Measurements from ENCODE around the gene CCL8.

CCL8 gene

GRCh38 chr17:34287875-34288274 is 31.4 kb upstream of the CCL8 start:
- Mint-ChIP-seq H3K27me3 (ENCODE audit: low read depth) (peaks cover 15% of the 10 kb centered on the region), H3K4me3 (no peak overlapping the region), H3K36me3 (ENCODE audit: low read depth) (no peaks in the 10 kb centered on the region), H3K9me3 (no peaks in the 10 kb centered on the region), H3K27ac (no peak overlapping the region), H3K4me1 (peaks cover 6% of the 10 kb centered on the region)
- no peak for TF ChIP-seq CTCF (IDR thresholded peaks at IDR 0.05; ENCODE audit: unreplicated experiment in 3 of 3)

DNA sequence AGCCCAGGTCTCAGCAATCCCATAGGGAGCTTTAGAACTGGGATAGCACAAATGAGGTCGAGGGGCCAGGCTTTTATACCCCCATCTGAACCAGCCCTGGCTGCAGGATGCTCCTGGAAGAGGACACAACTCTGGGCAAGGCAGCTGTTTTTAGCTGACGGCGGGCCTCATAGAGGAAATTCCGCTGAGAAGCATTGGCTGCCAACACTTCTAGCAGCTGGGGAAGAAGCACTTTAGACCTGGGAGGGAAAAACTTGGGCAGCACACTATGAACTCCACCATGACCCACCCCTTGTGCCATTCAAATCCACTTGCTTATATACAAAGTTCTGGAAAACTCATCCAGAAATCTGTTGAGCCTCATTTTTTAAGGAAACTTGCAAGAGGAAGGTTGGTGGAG is 28.6 kb upstream of the CCL8 start:
- no peaks in the 10 kb centered on the region for H3K9me3 Mint-ChIP-seq
- TF ChIP-seq CTCF (IDR thresholded peaks at IDR 0.05; ENCODE audit: unreplicated experiment in 3 of 3), result no peak
- no peaks in the 10 kb centered on the region for H3K36me3 Mint-ChIP-seq (ENCODE audit: low read depth)
- peaks cover 15% of the 10 kb centered on the region for H3K27me3 Mint-ChIP-seq (ENCODE audit: low read depth)
- H3K4me3 Mint-ChIP-seq, result no peak overlapping the region
- H3K27ac Mint-ChIP-seq, result no peak overlapping the region
- H3K4me1 Mint-ChIP-seq, result peaks cover under 1% of the 10 kb centered on the region

DNA sequence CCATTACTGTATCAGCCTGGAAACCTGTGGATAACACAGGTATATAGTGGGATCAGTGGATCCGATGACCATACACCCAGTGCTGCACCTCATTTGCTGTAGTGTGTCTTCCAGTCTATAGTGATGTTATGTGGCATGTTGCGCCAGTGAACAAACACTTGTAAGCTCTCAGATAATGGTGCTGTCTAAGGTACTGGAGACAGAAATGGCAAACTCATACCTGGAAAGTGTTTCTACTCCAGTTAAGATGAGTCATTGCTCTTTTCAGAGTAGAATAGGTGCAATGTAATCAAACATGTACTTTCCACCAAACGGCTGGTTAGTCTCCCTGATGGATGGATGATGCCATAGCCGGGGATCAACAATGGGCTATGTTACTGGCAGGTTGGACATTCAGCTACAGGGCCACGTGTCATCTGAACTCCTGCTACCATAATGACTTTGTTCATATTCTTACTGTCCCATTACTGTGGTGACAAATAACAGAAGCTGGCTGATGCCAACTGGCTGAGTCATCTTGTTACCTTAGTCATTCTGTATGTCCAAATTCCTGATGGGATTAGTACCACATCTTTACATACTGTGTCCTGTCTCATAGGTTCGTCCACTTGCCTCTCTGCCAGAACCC is 27.4 kb upstream of the CCL8 start:
- Mint-ChIP-seq H3K27ac (no peak overlapping the region), H3K4me3 (no peak overlapping the region), H3K9me3 (no peaks in the 10 kb centered on the region), H3K27me3 (ENCODE audit: low read depth) (peaks cover 15% of the 10 kb centered on the region), H3K36me3 (ENCODE audit: low read depth) (no peaks in the 10 kb centered on the region), H3K4me1 (no peaks in the 10 kb centered on the region)
- no peak for TF ChIP-seq CTCF (IDR thresholded peaks at IDR 0.05; ENCODE audit: unreplicated experiment in 3 of 3)

DNA sequence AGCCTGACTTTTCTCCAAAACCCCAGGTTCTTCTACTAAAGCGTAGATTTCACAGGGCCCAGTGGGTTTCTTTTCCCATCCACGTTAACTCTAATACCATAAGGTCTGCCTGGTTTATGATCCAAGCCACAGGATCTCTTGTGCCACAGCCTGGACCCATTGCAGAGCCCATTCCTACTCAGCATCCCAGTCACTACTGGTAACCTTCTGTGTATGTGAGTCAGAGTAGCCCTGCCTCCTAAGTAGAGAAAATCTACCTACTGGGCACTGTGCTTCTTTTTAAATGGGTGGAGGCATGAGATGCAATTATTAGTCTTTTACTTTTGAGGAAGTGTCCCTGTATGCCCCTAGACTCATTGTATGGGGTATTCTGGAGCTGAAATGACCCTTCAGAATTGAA is 20.2 kb upstream of the CCL8 start:
- no peak for TF ChIP-seq CTCF (IDR thresholded peaks at IDR 0.05; ENCODE audit: unreplicated experiment in 3 of 3)
- peak overlapping the region in 2 of 3 experiments; percentile 40 to 59 for H3K4me3 Mint-ChIP-seq
- H3K9me3 Mint-ChIP-seq, result no peaks in the 10 kb centered on the region
- peaks cover 30% of the 10 kb centered on the region for H3K4me1 Mint-ChIP-seq
- H3K27me3 Mint-ChIP-seq (ENCODE audit: low read depth), result peaks cover 10% of the 10 kb centered on the region
- no peaks in the 10 kb centered on the region for H3K36me3 Mint-ChIP-seq (ENCODE audit: low read depth)
- no peak overlapping the region for H3K27ac Mint-ChIP-seq

GRCh38 chr17:34299956-34300577 is 19.2 kb upstream of the CCL8 start:
- H3K27ac Mint-ChIP-seq, result no peak overlapping the region
- H3K27me3 Mint-ChIP-seq (ENCODE audit: low read depth), result peaks cover 13% of the 10 kb centered on the region

More at GRCh38 chr17:34299956-34300577, 19.2 kb upstream of the CCL8 start:
- Mint-ChIP-seq H3K4me3 (no peak overlapping the region), H3K36me3 (ENCODE audit: low read depth) (no peaks in the 10 kb centered on the region), H3K4me1 (peaks cover 30% of the 10 kb centered on the region), H3K9me3 (no peaks in the 10 kb centered on the region)
- no peak for TF ChIP-seq CTCF (IDR thresholded peaks at IDR 0.05; ENCODE audit: unreplicated experiment in 3 of 3)

Measured in nephron (organoid).